Mesenchymal stem cell (in vitro differentiated cells and primary cell): Measurements from ENCODE around the gene HSP90AB1.

Experiments
- DNase-seq: peaks from one replicate; pipeline ENCODE4 v3.0.0-alpha.2; 2013
- H2AFZ ChIP-seq: one replicate; pipeline ENCODE4 v1.6.1; 2013; ENCODE audit warnings: low read depth, mild to moderate bottlenecking, control low read depth, inconsistent platforms, low read length, moderate library complexity
- H2AK5ac ChIP-seq: 2 replicates; pipeline ENCODE4 v1.6.1; 2013; ENCODE audit warnings: low read length, moderate library complexity, mild to moderate bottlenecking, inconsistent platforms; ENCODE audit not compliant: severe bottlenecking
- H2BK120ac ChIP-seq: one replicate; pipeline ENCODE4 v1.6.1; 2013; ENCODE audit warnings: low read depth, mild to moderate bottlenecking, inconsistent platforms, low read length, moderate library complexity
- H2BK12ac ChIP-seq, 2 experiments: one replicate each; pipeline ENCODE4 v1.6.1; 2013; ENCODE audit warnings: inconsistent platforms in 2 of 2, low read length in 2 of 2, mild to moderate bottlenecking in 2 of 2, moderate library complexity in 2 of 2, control low read depth in 1 of 2
- H2BK15ac ChIP-seq: one replicate; pipeline ENCODE4 v1.6.1; 2013; ENCODE audit warnings: mild to moderate bottlenecking, low read depth, inconsistent platforms; ENCODE audit not compliant: poor library complexity, severe bottlenecking
- H2BK5ac ChIP-seq: 2 replicates; pipeline ENCODE4 v1.6.1; 2013; ENCODE audit warnings: low read depth, mild to moderate bottlenecking, low read length, control low read depth, inconsistent platforms; ENCODE audit not compliant: poor library complexity, severe bottlenecking
- H3K14ac ChIP-seq, 2 experiments: one replicate each; pipeline ENCODE4 v1.6.1; 2013; ENCODE audit warnings: inconsistent platforms in 2 of 2, low read length in 2 of 2, control low read depth in 1 of 2, mild to moderate bottlenecking in 1 of 2, moderate library complexity in 1 of 2
- H3K18ac ChIP-seq, 2 experiments: one replicate each; pipeline ENCODE4 v1.6.1; 2013; ENCODE audit warnings: inconsistent platforms in 2 of 2, low read length in 2 of 2, control low read depth in 1 of 2, low read depth in 1 of 2, mild to moderate bottlenecking in 1 of 2
- H3K23ac ChIP-seq, 2 experiments: one replicate each; pipeline ENCODE4 v1.6.1; 2013; ENCODE audit warnings: inconsistent platforms in 2 of 2, low read length in 2 of 2, mild to moderate bottlenecking in 2 of 2, moderate library complexity in 2 of 2, control low read depth in 1 of 2
- H3K27ac ChIP-seq: 2 replicates; pipeline ENCODE4 v1.5.1; 2013; ENCODE audit warnings: mild to moderate bottlenecking, moderate library complexity, low read length, control low read depth, inconsistent platforms; ENCODE audit not compliant: poor library complexity, severe bottlenecking
- H3K27me3 ChIP-seq, 2 experiments: 2 replicates each; pipeline versions ENCODE4 v1.6.1 to v1.7.0; 2013; ENCODE audit warnings: low read length in 2 of 2, mild to moderate bottlenecking in 2 of 2, moderate library complexity in 2 of 2, control low read depth in 1 of 2, inconsistent platforms in 1 of 2; ENCODE audit not compliant: control insufficient read depth in 1 of 2, insufficient read depth in 1 of 2
- H3K36me3 ChIP-seq, 2 experiments: 2 replicates each; pipeline versions ENCODE4 v1.6.1 to v1.7.0; 2013; ENCODE audit warnings: low read length in 2 of 2, control low read depth in 1 of 2, inconsistent platforms in 1 of 2, low read depth in 1 of 2, mild to moderate bottlenecking in 1 of 2; ENCODE audit not compliant: insufficient read depth in 2 of 2, control insufficient read depth in 1 of 2
- H3K4ac ChIP-seq, 2 experiments: one replicate each; pipeline ENCODE4 v1.6.1; 2013; ENCODE audit warnings: inconsistent platforms in 2 of 2, low read length in 2 of 2, mild to moderate bottlenecking in 2 of 2, moderate library complexity in 2 of 2, control low read depth in 1 of 2, low read depth in 1 of 2
- H3K4me1 ChIP-seq: 2 replicates; pipeline ENCODE4 v1.6.1; 2013; ENCODE audit warnings: low read depth, low read length, control low read depth; ENCODE audit not compliant: control insufficient read depth, insufficient read depth
- H3K4me2 ChIP-seq: 2 replicates; pipeline ENCODE4 v1.6.1; 2013; ENCODE audit warnings: low read length, mild to moderate bottlenecking, inconsistent platforms; ENCODE audit not compliant: poor library complexity, severe bottlenecking
- H3K4me3 ChIP-seq, 2 experiments: 2 replicates each; pipeline versions ENCODE4 v1.5.1 to v1.7.0; 2013; ENCODE audit warnings: low read length in 2 of 2, mild to moderate bottlenecking in 2 of 2, control low read depth in 1 of 2, low read depth in 1 of 2; ENCODE audit not compliant: insufficient read depth in 1 of 2
- H3K79me1 ChIP-seq: replicated peaks from 2 replicates; pipeline ENCODE4 v1.6.1; 2013; ENCODE audit warnings: mild to moderate bottlenecking, control low read depth, low read length, inconsistent platforms; ENCODE audit not compliant: poor library complexity, severe bottlenecking
- H3K9ac ChIP-seq: 2 replicates; pipeline ENCODE4 v1.7.0; 2013; ENCODE audit warnings: mild to moderate bottlenecking, low read length, moderate library complexity
- H3K9me3 ChIP-seq: 2 replicates; pipeline ENCODE4 v1.7.0; 2013; ENCODE audit warnings: mild to moderate bottlenecking, low read length; ENCODE audit not compliant: control insufficient read depth
- H4K8ac ChIP-seq: one replicate; pipeline ENCODE4 v1.6.1; 2013; ENCODE audit warnings: inconsistent platforms, mild to moderate bottlenecking, low read length, moderate library complexity
- H4K91ac ChIP-seq: one replicate; pipeline ENCODE4 v1.6.1; 2013; ENCODE audit warnings: mild to moderate bottlenecking, low read length, inconsistent platforms
- WGBS: methylation state at CpG from one replicate; pipeline ENCODE4 v1.1.7; 2013; ENCODE audit warnings: mixed read lengths; 5-methylcytosine and 5-hydroxymethylcytosine counted together

HSP90AB1 gene

DNA sequence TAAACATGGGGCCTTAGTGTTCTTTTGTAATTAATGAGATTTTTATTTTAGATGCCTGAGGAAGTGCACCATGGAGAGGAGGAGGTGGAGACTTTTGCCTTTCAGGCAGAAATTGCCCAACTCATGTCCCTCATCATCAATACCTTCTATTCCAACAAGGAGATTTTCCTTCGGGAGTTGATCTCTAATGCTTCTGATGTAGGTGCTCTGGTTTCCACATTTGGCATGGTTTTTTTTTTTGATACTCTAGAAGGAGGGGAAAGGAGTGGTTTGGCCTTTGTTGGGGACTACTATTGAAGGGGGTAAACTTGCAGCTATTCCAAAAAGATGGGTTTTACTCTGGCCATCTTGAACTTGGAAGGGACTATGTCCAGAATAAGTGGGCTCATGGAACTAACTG lies 1.7 kb downstream of the HSP90AB1 start:
- H3K27ac ChIP-seq, result no peak overlapping the region
- no peak overlapping the region for H2BK120ac ChIP-seq
- H3K4me3 ChIP-seq, result peak overlapping the region in 1 of 2 experiments; percentile 87
- no peak overlapping the region for H3K4ac ChIP-seq
- no peak overlapping the region for H2BK5ac ChIP-seq
- 58% methylated on average over 1 of the region's 1 CpG for WGBS
- peak overlapping the region; percentile 73 for H3K4me2 ChIP-seq
- H3K27me3 ChIP-seq, result no peaks in the 10 kb centered on the region
- H3K14ac ChIP-seq, result no peak overlapping the region
- peaks cover 2% of the 10 kb centered on the region for H3K79me1 ChIP-seq
- no peak overlapping the region for H2BK12ac ChIP-seq
- H4K8ac ChIP-seq, result no peak overlapping the region
- H3K9ac ChIP-seq, result peak overlapping the region; percentile 94
- no peak overlapping the region for H3K18ac ChIP-seq
- no peak for DNase-seq
- H3K9me3 ChIP-seq, result no peaks in the 10 kb centered on the region
- no peak overlapping the region for H2BK15ac ChIP-seq
- no peak overlapping the region for H4K91ac ChIP-seq
- H2AFZ ChIP-seq, result no peak overlapping the region
- no peak overlapping the region for H3K23ac ChIP-seq
- H3K36me3 ChIP-seq, result peaks cover 28 to 52% of the 10 kb centered on the region in 2 experiments
- H2AK5ac ChIP-seq, result no peak overlapping the region
- peaks cover 13% of the 10 kb centered on the region for H3K4me1 ChIP-seq

DNA sequence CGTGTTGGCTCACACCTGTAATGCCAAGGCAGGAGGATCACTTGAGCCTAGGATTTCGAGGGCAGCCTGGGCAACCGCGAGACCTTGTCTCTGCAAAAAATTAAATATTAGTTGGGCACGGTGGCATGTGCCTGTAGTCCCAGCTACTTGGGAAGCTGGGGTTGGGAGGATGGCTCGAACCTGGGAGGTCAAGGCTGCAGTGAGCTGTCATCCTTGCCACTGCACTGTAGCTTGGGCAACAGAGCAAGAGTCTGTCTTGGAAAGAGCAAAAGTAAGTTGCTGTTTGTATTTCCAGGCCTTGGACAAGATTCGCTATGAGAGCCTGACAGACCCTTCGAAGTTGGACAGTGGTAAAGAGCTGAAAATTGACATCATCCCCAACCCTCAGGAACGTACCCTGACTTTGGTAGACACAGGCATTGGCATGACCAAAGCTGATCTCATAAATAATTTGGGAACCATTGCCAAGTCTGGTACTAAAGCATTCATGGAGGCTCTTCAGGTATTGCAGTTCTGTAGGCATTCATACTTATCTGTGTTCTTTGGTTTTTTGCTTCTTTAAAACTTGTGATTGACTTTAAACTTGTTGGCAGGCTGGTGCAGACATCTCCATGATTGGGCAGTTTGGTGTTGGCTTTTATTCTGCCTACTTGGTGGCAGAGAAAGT lies 2.3 kb downstream of the HSP90AB1 start:
- 94% methylated on average over 9 of the region's 9 CpGs for WGBS
- Histone ChIP-seq H3K4me1 (peaks cover 15% of the 10 kb centered on the region), H3K4me3 (peak overlapping the region; percentile 14 to 87), H4K8ac (no peak overlapping the region), H3K36me3 (peaks cover 31 to 58% of the 10 kb centered on the region in 2 experiments), H2AK5ac (no peak overlapping the region), H4K91ac (no peak overlapping the region), H2BK15ac (no peak overlapping the region), H3K27me3 (no peaks in the 10 kb centered on the region), H3K23ac (peak overlapping the region in 1 of 2 experiments; percentile 23), H2BK5ac (no peak overlapping the region), H2AFZ (no peak overlapping the region), H3K9ac (peak overlapping the region; percentile 94), H3K14ac (no peak overlapping the region), H2BK120ac (no peak overlapping the region), H3K4ac (no peak overlapping the region), H3K27ac (no peak overlapping the region), H2BK12ac (no peak overlapping the region), H3K79me1 (peaks cover 2% of the 10 kb centered on the region), H3K4me2 (peak overlapping the region; percentile 73), H3K18ac (no peak overlapping the region), H3K9me3 (no peaks in the 10 kb centered on the region)
- DNase-seq, result no peak

DNA sequence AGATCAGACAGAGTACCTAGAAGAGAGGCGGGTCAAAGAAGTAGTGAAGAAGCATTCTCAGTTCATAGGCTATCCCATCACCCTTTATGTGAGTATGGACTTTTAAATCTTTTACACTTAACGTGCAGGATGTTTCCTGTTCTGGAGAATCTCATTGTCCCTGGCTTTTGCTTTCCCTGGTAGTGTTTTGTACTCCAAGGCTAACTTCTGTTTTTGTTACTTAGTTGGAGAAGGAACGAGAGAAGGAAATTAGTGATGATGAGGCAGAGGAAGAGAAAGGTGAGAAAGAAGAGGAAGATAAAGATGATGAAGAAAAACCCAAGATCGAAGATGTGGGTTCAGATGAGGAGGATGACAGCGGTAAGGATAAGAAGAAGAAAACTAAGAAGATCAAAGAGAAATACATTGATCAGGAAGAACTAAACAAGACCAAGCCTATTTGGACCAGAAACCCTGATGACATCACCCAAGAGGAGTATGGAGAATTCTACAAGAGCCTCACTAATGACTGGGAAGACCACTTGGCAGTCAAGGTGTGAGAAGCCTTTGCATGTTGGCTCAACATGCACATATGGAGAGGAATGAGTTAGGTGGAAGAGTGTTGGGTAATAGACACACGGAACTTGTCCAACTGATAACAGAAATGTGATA lies 3.3 kb downstream of the HSP90AB1 start:
- Histone ChIP-seq H3K79me1 (peaks cover 2% of the 10 kb centered on the region), H3K4me3 (no peak overlapping the region), H3K4me1 (peaks cover 22% of the 10 kb centered on the region), H3K9ac (no peak overlapping the region), H3K9me3 (no peaks in the 10 kb centered on the region), H3K14ac (no peak overlapping the region), H2BK120ac (no peak overlapping the region), H3K18ac (no peak overlapping the region), H3K4me2 (no peak overlapping the region), H2AK5ac (no peak overlapping the region), H2AFZ (no peak overlapping the region), H3K27me3 (no peaks in the 10 kb centered on the region), H2BK5ac (no peak overlapping the region), H3K36me3 (peaks cover 41 to 68% of the 10 kb centered on the region in 2 experiments), H3K23ac (no peak overlapping the region), H3K27ac (no peak overlapping the region), H4K91ac (no peak overlapping the region), H2BK12ac (no peak overlapping the region), H4K8ac (no peak overlapping the region), H2BK15ac (no peak overlapping the region), H3K4ac (no peak overlapping the region)
- WGBS, result 81% methylated on average over 2 of the region's 6 CpGs
- no peak for DNase-seq

- Histone ChIP-seq H2BK15ac (no peak overlapping the region), H3K27me3 (no peaks in the 10 kb centered on the region), H3K4me2 (no peak overlapping the region), H3K4ac (no peak overlapping the region), H3K36me3 (peaks cover 44 to 73% of the 10 kb centered on the region in 2 experiments), H2BK120ac (no peak overlapping the region), H2AK5ac (no peak overlapping the region), H3K9me3 (no peaks in the 10 kb centered on the region), H3K23ac (no peak overlapping the region), H3K79me1 (peaks cover 2% of the 10 kb centered on the region), H2BK5ac (no peak overlapping the region), H3K4me3 (no peak overlapping the region), H3K27ac (no peak overlapping the region), H4K8ac (no peak overlapping the region), H4K91ac (no peak overlapping the region), H2BK12ac (no peak overlapping the region), H2AFZ (no peak overlapping the region), H3K14ac (no peak overlapping the region), H3K4me1 (peaks cover 23% of the 10 kb centered on the region), H3K18ac (no peak overlapping the region), H3K9ac (no peak overlapping the region)
- no peak for DNase-seq
- WGBS, result 100% methylated on average over 3 of the region's 3 CpGs
These were observed 3.8 kb downstream of the HSP90AB1 start for GRCh38 chr6:44250718-44251123.
